Chondrocyte (in vitro differentiated cells): Measurements from ENCODE around the gene DHPS. TPM values are rescaled to one million over a fixed set of nuclear protein-coding genes. Genes with fewer than 3 reads are reported as not detected.

Source experiments
- DNase-seq: peaks from one replicate; pipeline ENCODE4 v3.0.0; 2021; ENCODE audit warnings: mixed read lengths, low spot score
- H3K27ac Mint-ChIP-seq: one replicate; pipeline ENCODE4 v1.8.0; 2021; ENCODE audit warnings: mild to moderate bottlenecking, moderate library complexity, mixed read lengths; ENCODE audit not compliant: unreplicated experiment
- H3K27me3 Mint-ChIP-seq: 2 replicates; pipeline ENCODE4 v1.8.0; 2021; ENCODE audit warnings: low read depth, mixed read lengths
- H3K36me3 Mint-ChIP-seq: 2 replicates; pipeline ENCODE4 v1.8.0; 2021; ENCODE audit warnings: low read depth, mixed read lengths
- H3K4me1 Mint-ChIP-seq: 2 replicates; pipeline ENCODE4 v1.8.0; 2021; ENCODE audit warnings: low read depth, mild to moderate bottlenecking, mixed read lengths
- H3K4me3 Mint-ChIP-seq: one replicate; pipeline ENCODE4 v1.8.0; 2021; ENCODE audit warnings: mild to moderate bottlenecking, moderate library complexity, mixed read lengths; ENCODE audit not compliant: unreplicated experiment
- H3K9me3 Mint-ChIP-seq: 2 replicates; pipeline ENCODE4 v1.8.0; 2021; ENCODE audit warnings: low read depth, mixed read lengths
- total RNA-seq: library from RNA; stranded (reverse); gene quantifications from 3 replicates; pipeline ENCODE4 v1.2.1, GENCODE V29; 2021
- TF ChIP-seq, protein P1 (sequence below): fragments of 200-600 bp; sonication (generic); IDR thresholded peaks from 2 replicates; pipeline ENCODE4 v1.5.0; 2021; ENCODE audit warnings: antibody characterized with exemption, mild to moderate bottlenecking, moderate library complexity

The DHPS gene
- total RNA-seq, 1 donor from 2014 or later = 37.8 TPM

- H3K4me3 Mint-ChIP-seq = peak within 1 kb of the TSS; percentile 84
- peak within 1 kb of the TSS; percentile 93 for H3K27ac Mint-ChIP-seq
- H3K27me3 Mint-ChIP-seq = no peaks in the 10 kb centered on the region
- TF ChIP-seq, protein P1, sequence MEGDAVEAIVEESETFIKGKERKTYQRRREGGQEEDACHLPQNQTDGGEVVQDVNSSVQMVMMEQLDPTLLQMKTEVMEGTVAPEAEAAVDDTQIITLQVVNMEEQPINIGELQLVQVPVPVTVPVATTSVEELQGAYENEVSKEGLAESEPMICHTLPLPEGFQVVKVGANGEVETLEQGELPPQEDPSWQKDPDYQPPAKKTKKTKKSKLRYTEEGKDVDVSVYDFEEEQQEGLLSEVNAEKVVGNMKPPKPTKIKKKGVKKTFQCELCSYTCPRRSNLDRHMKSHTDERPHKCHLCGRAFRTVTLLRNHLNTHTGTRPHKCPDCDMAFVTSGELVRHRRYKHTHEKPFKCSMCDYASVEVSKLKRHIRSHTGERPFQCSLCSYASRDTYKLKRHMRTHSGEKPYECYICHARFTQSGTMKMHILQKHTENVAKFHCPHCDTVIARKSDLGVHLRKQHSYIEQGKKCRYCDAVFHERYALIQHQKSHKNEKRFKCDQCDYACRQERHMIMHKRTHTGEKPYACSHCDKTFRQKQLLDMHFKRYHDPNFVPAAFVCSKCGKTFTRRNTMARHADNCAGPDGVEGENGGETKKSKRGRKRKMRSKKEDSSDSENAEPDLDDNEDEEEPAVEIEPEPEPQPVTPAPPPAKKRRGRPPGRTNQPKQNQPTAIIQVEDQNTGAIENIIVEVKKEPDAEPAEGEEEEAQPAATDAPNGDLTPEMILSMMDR = no peak
- H3K36me3 Mint-ChIP-seq = peaks cover 5% of the 10 kb centered on the region
- no peak for DNase-seq
- H3K4me1 Mint-ChIP-seq = peaks cover 36% of the 10 kb centered on the region
- no peaks in the 10 kb centered on the region for H3K9me3 Mint-ChIP-seq
Observed at GRCh38 chr19:12723641-12724426, 42.2 kb upstream of the DHPS start, which contains the start of gene TNPO2. Gene TNPO2, minus strand, starts transcription at chr19:12723932. Its CDS starts 2,955 bp downstream, at chr19:12720977.

DNA sequence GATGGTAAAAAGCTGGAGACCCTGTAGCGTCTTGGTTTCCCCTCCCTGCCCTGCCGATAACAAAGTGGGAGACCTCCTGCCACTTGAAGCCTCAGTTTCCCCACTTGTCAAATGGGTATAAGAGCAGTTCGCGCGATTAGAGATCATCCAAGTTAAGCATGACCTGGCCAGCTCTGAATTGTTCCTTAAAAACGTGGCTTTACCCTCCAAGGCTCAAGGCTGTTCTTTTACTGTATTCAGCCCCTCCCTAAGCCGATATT, 41.6 kb upstream of the DHPS start:
- no peaks in the 10 kb centered on the region for H3K27me3 Mint-ChIP-seq
- no peak for DNase-seq
- TF ChIP-seq, protein P1 = no peak
- H3K27ac Mint-ChIP-seq = peak overlapping the region; percentile 93
- peaks cover 5% of the 10 kb centered on the region for H3K36me3 Mint-ChIP-seq
- H3K9me3 Mint-ChIP-seq = no peaks in the 10 kb centered on the region
- H3K4me3 Mint-ChIP-seq = peak overlapping the region; percentile 84
- peaks cover 39% of the 10 kb centered on the region for H3K4me1 Mint-ChIP-seq

GRCh38 chr19:12722566-12723380, 41.1 kb upstream of the DHPS start:
- Mint-ChIP-seq H3K27ac (peak overlapping the region; percentile 93), H3K9me3 (no peaks in the 10 kb centered on the region), H3K4me3 (peak overlapping the region; percentile 84), H3K4me1 (peaks cover 39% of the 10 kb centered on the region), H3K27me3 (no peaks in the 10 kb centered on the region), H3K36me3 (peaks cover 5% of the 10 kb centered on the region)
- peak; percentile 98 for DNase-seq
- TF ChIP-seq, protein P1 = no peak

- H3K4me1 Mint-ChIP-seq = peaks cover 39% of the 10 kb centered on the region
- TF ChIP-seq, protein P1 = no peak
- peaks cover 5% of the 10 kb centered on the region for H3K36me3 Mint-ChIP-seq
- DNase-seq = no peak
- no peaks in the 10 kb centered on the region for H3K9me3 Mint-ChIP-seq
- no peaks in the 10 kb centered on the region for H3K27me3 Mint-ChIP-seq
- H3K4me3 Mint-ChIP-seq = peak overlapping the region; percentile 97
- H3K27ac Mint-ChIP-seq = peak overlapping the region; percentile 98
Observed at GRCh38 chr19:12721656-12722565, 40.2 kb upstream of the DHPS start.
